NCI-H1048 (cell line): ENCODE results near the gene TMEM100.

Experiments
- DNase-seq: peaks from one replicate; lab custom pipeline; 2025; lab: John Stamatoyannopoulos, UW

TMEM100 gene

DNA sequence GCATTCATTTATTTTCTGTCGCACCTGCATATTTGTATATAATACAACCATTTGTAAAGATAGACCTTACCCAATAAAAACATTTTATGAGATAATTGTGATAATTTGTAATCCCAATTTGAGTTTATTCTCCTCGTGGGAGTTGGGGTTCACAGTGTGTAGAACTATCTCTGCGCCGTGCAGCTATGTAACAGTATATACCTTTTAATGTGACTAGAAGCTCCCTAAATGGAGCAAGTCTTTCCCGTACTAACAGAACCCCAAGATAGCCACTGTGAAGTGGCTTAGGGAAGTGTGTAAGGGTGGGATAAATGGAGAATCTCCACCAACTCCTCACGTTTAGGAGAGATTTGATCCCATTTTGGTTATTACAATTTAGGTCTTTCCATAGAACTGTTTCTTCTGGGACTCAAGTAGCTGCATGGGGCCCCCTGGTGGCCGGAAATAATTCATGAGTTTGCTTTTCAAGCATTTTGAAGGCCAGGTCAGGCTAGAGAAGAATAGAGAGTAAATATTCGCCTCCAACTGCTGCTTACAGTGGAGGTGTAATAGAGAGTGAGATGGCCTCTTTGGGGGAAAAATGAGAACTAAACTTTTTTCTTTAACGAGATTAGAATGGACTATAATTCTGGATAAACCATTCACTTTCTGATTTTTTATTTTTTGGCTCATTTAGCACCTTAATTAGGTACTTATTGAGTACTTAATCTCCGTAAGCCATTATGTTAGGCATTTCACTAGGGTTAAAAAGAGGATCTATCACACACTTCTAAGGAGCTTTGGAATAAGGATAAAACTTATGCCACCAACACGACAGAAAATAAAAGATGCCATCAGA lies 4.5 kb downstream of the TMEM100 start:
- DNase-seq = no peak

DNA sequence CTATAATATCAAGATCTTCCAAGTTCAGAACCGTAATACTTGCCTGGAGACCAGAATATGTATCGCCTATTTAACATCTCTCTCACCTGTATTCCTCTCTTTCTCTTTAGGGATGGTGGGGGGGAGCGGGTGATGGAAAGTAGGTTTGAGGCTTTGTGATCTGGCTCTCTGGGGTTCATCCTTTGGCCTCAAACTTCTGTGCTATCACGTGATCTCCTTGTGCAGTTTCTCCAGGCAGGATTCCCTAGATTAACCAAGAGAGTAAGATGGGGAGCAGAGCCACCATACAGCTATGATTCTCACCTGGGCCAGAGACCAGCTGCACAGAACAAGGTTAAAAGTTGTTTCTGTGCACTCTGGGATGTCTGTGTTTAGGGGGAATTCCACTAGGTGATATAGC lies 5.2 kb downstream of the TMEM100 start:
- DNase-seq = no peak

DNA sequence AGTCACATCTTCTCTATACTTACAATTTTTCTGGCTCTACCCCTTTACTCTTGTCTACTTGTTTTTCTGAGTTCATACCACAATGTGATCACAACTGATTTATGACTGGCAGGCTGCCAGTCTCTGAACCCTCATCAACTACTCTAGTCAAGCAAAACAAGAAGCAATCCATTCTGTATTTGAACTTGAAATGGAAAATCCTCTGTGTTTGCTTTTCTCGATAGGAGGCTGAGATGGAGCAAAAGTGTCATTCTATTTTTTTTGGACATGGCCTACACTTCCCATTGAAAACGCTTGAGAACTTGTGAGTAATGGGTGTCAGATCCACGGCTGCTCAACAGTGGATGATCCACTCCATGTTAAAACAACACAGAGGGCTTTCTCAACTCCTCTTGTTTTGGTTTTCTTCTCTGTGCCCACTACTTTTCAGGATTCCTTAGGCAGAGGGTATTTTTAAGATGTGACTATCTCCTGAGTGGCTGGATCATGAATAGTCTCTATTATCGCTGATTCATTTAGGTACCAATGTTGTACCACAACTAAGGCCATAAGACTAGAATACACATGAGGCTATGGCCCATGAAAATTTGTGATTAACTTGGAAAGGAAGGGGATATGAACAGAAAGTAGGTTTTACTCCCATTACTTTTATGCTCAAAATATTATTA lies 11.7 kb downstream of the TMEM100 start:
- no peak for DNase-seq

DNA sequence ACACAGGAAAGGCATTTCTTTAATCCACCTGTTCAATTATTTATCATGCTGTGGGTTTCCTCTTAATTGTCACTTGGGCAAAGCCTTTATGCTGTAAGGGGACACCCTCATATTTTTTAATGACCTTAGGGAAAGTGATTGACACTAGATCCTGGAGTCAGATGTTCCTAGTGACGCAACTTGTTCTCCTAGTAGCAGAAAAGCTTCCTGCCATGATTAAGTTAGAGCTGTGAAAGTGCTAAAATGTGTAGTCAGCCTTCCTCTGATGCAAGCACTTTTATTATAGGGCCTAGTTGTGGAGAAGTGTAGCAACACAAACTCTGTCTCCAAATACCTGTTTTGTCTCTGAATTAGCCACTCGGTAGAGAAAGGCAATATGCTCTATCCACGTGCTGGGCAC lies 12.3 kb downstream of the TMEM100 start:
- DNase-seq = no peak

DNA sequence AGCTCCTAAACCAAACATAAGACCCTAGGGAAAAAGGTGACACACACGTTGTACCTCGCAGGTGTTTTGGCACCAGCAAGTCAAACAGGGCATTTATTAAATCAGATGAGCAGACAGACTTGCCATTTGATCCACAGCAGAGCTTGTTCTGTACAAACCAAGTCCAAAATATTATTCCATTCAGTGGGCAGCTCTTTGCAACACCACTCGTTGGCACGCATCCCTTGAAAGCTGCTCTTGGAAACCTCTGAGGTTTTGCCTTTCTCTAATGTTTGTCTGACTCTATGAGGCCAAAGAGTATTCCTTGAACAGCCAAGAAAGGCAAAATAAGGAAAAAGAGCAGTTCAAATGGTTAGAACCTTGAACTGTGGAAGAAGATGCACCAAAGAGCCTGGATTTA lies 12.7 kb downstream of the TMEM100 start:
- no peak for DNase-seq

DNA sequence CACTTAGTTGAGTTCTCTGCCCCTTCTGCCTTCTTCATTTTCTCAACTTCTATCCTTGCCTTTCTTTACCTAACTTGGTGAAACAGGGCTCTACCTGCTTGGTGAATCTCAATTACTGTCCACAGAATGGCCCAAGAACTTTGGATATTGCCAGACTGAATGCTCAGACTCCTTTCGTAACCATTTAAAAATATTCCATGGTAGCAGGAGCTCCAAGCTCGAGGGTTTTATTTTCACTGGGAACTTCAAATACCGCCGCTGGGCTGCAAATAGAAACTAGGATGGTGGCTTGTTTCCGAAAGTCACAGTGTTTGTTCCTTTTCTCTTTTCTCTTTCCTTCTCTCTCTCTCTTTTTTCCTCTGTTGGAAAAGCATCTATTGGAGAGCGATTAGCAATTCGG lies 13.2 kb downstream of the TMEM100 start:
- no peak for DNase-seq

DNA sequence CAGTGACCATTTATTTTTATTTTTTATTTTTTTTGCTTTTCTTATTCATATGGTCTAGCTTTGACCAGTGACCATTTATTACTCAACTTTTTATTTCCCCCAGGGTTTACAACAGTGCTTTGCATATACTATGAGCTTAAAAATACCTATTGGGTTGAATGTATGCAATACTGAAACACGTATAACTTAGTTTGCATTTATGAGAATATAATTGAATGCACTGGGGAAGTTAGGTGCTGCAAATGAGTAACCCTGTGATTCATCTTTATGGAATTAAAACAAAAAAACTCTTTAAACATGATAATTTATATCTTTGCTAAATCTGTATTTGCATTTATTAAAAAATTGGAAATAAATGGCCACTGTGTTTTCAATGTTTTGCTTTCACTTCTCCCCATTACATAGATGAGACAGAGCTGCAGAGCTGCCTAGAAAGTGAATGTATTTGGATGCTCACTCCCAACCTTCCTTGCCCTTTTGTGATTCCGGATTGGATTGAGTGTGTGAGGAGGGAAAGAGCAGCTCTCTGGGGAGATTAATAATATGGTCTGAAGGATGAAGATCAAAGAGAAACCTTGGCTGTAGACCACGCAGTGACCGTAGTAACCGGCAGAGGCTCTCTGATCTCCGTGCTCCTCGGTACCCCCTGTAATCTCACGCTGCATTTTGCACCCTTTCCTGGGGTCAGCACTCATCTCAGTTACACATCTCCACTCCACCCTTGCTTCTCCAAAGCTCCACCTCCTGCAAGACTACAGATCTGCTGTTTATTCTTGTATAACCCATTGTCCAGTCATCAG lies 14.3 kb downstream of the TMEM100 start:
- DNase-seq = no peak

DNA sequence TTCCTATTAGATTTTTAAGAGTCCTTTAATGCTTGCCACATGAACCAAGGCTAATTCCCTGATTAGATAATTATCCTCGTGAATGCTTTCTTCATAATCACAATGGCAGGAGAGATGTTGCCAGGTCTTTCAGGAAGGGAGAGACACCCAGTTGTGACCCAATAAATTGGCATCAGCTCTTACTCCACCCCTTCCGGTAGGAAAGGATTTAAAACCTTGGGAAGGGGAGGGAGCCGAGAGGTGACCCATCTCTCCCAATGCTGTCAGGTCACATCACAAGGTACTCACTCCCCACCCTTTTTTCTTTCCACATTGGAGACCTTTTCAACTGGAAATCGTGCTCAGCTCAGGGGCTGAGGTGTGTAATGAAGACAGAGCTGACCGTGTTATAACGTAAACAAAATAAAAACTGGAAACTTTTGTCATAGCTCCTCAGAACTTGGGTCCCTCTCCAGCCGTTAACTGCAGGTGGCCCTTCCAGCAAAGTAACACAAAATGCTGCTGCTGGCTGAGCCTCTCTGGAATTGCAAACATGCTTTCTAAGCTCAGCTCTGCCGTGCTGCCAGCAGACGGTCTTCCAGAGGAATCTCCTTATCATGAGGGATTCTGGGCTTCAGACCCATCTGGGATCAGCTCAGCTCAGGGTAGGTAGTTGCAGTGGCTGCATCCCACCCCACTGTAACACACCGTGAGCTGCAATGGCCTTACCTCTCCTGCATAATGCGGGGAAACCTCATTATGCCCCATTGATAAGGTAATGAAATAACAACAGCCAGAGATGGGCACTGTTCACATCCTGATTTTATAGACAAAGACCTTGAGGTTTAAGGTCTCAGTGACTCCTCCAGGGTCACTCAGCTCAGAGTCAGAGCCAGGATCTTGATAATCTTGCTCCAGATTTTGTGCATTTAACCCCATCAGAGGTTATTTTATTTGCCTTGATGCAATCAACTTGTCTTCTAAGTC lies 15.6 kb downstream of the TMEM100 start:
- no peak for DNase-seq

DNA sequence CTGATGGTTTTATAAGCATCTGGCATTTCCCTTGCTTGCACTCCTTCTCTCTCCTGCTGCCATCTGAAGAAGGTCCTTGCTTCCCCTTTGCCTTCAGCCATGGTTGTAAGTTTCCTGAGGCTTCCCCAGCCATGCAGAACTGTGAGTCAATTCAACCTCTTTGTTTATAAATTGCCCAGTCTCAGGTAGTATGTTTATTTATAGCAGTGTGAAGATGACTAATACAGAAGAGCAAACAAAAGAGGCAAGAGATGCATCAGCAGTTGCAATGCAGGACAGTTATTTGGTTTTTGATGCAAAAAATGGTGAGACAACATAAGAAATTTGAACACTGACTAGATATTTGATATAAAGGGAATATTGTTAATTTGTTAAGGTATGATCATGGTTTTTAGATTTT lies 16.8 kb downstream of the TMEM100 start:
- DNase-seq = no peak

DNA sequence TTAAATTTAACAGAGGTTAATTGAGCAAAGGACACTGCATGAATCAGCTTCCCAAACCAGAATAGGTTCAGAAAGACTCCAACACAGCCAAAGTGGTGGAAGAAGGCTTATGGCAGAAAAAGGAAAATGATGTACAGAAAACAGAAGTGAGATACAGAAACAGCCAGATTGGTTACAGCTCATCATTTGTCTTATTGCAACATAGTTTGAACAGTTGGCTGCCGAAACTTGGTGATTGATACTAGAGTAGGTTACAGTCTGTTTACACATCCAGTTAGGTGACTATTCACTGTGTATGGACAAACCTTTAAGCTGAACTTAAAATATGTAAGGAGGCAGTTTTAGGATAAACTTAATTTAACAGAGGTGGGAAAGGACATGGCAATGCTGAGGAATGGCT lies 18.3 kb downstream of the TMEM100 start:
- DNase-seq = no peak

DNA sequence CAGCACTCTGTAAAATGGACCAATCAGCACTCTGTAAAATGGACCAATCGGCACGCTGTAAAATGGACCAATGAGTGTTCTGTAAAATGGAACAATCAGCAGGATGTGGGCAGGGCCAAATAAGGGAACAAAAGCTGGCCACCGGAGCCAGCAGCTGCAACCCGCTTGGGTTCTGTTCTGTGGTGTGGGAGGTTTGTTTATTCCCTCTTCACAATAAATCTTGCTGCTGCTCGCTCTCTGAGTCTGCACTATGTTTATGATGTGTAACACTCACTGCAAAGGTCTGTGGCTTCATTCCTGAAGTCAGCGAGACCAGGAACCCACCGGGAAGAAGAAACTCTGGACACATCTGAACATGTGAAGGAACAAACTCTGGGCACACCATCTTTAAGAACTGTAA lies 20.5 kb downstream of the TMEM100 start:
- no peak for DNase-seq

DNA sequence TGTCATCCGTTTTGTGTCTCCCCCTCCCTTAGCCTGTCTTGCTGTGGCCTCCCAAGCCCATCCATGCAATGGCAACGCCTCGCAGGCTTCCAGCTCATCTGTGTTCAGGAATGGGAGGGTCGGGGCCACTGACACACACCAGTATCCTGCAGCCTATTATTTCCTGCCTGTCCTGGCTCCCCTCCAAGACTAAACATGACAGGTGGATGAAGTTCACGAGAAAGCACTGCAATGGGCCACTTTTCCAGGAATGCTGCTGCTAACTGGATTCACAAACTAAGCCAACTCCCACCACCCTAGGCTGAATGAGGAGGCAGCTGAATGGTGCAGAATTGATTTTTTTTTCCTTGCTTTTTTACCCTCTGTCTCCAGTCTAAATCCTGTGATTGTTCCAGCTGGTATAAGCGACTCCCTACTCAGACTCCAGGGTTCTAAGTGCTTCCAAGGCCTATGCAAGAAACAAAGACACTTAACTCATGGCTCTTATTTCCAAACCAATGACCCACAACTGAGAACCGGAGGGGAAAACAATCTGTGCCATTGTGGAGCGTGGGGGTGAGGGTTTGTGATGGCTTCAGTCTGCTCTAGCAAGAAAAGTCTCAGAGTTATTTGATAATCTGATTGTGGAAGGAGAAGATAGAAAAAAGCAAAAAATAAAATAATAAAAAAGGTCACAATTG lies 23.3 kb downstream of the TMEM100 start:
- no peak for DNase-seq

DNA sequence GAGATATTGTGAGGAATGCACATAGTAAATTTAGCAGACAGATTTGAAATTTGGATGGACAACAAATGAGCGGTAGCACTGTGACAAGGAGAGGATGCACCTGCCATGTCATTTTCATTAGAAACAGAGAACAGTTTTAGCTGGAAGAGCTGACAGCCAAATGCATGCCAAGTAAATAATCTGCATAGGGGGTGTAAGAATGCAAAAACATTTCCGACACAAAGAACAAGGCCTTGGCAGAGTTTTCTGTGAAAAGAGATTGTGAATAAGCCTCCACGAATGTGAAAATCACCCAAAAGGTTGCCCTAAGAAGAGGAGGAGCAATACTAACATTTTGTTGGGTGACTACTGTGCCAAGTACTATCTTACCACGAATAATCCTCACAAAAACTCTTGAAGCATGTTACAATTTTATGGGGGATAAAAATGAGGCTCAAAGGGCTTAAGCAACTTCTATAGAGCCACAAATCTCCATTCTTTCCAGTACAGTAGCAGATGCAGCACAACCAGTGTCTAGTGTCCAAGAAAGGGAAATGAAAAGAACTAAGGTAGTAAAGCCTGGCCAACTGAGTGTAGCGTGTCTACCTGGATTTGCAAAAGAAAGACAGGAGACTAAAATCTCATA lies 28.3 kb downstream of the TMEM100 start:
- no peak for DNase-seq

DNA sequence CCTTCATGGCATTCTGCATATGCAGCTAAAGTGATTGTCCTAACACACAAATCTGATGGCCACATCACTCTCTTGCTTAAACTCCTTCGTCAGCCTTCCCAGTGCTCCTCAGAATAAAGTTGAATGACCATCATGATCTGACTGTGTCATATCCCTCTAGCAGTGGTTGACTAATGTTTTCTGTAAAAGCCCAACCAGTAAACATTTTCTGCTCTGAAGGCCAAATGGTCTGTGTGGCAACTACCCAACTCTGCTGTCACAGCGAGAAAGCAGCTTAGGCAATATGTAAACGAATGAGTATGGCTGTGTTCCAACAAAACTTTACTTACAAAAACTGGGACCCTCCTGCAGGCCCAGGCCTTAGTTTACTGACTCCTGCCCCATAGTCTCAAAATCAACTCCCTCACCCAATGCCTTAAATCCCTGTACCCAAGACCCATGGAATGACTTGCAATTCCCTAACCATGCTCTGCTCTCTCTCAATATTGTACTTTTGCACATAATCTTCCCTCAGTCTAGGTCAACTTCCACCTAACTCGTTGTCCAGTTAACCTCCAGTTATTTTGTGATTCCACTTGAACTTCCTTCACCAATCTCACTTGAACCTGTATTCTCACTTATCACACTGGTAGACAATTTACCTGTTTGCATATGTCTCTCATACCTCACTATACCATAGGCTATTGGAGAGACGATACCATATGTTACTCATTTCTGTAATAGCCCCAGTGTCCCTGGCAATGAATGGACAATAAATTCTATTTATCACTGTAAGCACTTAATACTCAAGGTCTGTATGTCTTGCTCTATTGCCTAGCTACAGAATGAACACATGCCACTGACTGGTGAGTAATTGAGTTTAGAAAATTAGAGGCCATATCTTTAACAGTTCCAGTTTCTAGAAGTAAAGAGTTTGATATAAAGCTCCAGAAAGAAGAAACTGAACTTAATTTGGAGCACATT lies 29.1 kb downstream of the TMEM100 start:
- no peak for DNase-seq

DNA sequence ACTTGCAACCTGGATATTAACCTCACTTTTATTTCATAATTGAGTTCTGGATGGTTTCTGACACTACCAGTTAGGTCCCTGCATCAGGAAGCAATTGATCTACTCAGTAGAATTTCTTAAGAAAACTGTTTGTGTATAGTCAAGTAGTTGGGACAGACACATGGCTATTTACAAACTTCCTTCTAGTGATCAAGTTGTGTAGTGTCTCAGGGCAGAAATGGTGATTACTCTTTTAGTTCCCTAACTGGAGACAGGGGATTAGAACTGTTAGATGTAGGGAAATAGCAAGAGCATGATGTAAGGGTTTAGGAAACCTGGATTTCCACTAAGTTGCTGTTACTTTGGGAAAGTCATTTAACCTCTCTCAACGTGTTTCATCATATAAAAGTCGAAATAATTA lies 30.4 kb downstream of the TMEM100 start:
- DNase-seq = no peak

DNA sequence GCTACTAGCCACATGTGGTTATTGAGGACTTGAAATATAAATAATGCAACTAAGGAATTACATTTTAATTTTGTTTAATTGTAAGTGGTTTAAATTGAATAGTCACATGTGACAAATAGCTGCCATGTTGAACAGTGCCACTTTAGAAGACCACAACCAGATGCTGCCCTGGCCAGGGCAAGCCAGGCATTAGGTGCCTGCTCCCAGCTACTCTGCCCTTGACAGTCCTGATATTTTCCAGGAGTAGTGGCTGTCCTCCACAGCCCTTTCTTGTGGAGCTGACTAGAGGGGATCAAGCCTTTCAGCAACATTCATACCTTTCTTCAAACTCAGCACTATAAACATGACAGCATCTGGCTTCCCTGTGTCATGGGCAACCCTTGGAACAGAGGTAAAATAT lies 31.0 kb downstream of the TMEM100 start:
- no peak for DNase-seq

DNA sequence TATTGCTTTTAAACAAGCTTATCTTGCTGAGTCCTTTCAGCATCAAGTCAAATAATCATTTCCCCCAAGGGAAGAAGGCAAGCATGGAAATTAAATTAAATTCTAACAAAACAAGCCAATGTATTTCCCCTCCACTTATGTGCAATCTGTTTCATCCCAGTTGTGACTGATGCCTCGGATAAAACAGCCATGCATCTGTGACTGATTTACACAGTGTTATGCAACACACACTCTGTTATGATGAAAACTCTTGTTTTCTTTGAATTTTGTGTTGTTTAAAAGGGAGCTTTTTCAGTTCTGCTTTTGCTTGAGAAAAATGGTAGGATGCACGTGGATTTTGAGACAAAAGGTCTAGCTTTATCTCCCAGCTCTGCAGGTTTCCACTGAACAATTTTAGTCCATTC lies 32.6 kb downstream of the TMEM100 start:
- DNase-seq = no peak

DNA sequence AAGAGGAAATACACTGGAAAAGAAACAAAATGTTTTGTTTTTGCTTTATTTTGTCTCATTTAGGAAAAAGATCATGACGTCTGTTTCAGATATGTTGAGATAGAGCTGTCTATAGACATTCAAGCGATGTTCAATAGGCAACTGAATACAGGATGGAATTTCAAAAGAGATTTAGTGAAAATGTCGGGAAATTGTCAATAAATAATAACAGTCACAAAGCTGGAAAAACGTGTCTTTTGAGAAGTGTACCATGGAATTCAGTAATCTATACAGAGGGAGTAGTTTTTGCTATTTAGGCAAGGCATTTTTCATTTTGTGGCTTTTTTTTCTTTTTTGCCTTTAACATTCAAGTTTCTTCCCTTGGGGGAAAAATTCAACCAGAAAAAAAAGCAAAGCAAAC lies 33.0 kb downstream of the TMEM100 start:
- no peak for DNase-seq

DNA sequence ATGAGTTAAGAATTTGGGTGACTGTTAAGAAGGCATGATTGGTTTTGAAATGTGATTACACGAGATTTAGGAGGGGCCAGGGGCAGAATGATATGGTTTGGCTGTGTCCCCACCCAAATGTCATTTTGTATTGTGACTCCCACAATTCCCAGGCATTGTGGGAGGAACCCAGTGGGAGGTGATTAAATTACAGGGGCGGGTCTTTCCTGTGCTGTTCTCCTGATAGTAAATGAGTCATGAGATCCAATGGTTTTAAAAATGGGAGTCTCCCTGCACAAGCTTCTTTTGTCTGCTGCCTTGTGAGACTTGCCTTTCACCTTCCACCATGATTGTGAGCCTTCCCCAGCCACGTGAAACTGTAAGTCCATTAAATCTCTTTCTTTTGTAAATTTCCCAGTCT lies 34.6 kb downstream of the TMEM100 start:
- no peak for DNase-seq

DNA sequence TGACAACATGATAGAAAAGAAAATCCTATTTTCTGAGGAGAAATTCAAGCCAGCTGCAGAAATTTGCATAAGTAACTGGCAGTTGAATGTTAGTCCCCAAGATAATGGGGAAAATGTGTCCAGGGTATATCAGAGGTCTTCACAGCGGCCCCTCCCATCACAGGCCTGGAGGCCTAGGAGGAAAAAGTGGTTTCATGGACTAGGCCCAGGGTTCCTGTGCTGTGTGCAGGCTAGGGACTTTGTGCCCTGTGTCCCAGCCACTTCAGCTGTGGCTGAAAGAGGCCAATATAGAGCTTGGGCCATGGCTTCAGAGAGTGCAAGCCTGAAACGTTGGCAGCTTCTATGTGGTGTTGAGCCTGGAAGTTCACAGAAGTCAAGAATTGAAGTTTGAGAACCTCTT lies 35.6 kb downstream of the TMEM100 start:
- DNase-seq = no peak
